GM21390 (cell line): ENCODE results near the gene ADGRD1.

Experiments
- ATAC-seq: cut with Tn5 transposase; IDR thresholded peaks from one replicate; pipeline ENCODE4 v1.9.1; 2021; ENCODE audit not compliant: unreplicated experiment

The ADGRD1 gene

GRCh38 chr12:131130311-131130911 lies 176.7 kb downstream of the ADGRD1 start:
- no peak for ATAC-seq

- ATAC-seq = no peak
Measured at GRCh38 chr12:131131077-131131807, 177.5 kb downstream of the ADGRD1 start.

GRCh38 chr12:131131808-131132117 lies 178.1 kb downstream of the ADGRD1 start:
- no peak for ATAC-seq

GRCh38 chr12:131132118-131132892 lies 178.6 kb downstream of the ADGRD1 start:
- ATAC-seq = peak; percentile 82

GRCh38 chr12:131133015-131133905 lies 179.6 kb downstream of the ADGRD1 start:
- ATAC-seq = no peak

GRCh38 chr12:131133994-131134393 lies 180.3 kb downstream of the ADGRD1 start:
- ATAC-seq = no peak

GRCh38 chr12:131134523-131135310 lies 181.0 kb downstream of the ADGRD1 start:
- ATAC-seq = no peak

GRCh38 chr12:131135311-131135785 lies 181.6 kb downstream of the ADGRD1 start:
- no peak for ATAC-seq

- ATAC-seq = no peak
Measured at GRCh38 chr12:131135786-131136538, 182.3 kb downstream of the ADGRD1 start.

- ATAC-seq = no peak
Measured at GRCh38 chr12:131136539-131136872, 182.8 kb downstream of the ADGRD1 start.

- no peak for ATAC-seq
Measured at GRCh38 chr12:131137009-131137835, 183.5 kb downstream of the ADGRD1 start.

- ATAC-seq = no peak
Measured at GRCh38 chr12:131137836-131138637, 184.3 kb downstream of the ADGRD1 start.

- ATAC-seq = no peak
Measured at GRCh38 chr12:131138638-131139362, 185.1 kb downstream of the ADGRD1 start.

GRCh38 chr12:131139363-131140068 lies 185.8 kb downstream of the ADGRD1 start:
- no peak for ATAC-seq

GRCh38 chr12:131140069-131140435 lies 186.3 kb downstream of the ADGRD1 start:
- no peak for ATAC-seq

- no peak for ATAC-seq
Measured at GRCh38 chr12:131140697-131141096, 187.0 kb downstream of the ADGRD1 start.

GRCh38 chr12:131141514-131141913 lies 187.8 kb downstream of the ADGRD1 start:
- ATAC-seq = no peak
